ENCODE results near the gene TSC1.
"Not testable (repeated sequence)": the region's sequence is repeated elsewhere in the genome, so short reads cannot be mapped to it uniquely, and the experiment has no call there.

TSC1 gene

GRCh38 chr9:132944294-132945185 lies at the start of gene TSC1:
TSC1 (minus strand) TSS chr9:132944616; CDS start chr9:132928872, 15,744 bp downstream.
- DNase-seq (ENCODE audit: low read depth in 2 of 2): peak; percentile 95 to 97

- no peak for DNase-seq (ENCODE audit: low read depth in 2 of 2)
Measured at GRCh38 chr9:132993511-132993939, 49.1 kb upstream of the TSC1 start.

GRCh38 chr9:132991351-132992300 lies 47.2 kb upstream of the TSC1 start:
- DNase-seq (ENCODE audit: low read depth in 2 of 2): no peak

GRCh38 chr9:132990781-132991180 lies 46.4 kb upstream of the TSC1 start:
- DNase-seq (ENCODE audit: low read depth in 2 of 2): no peak

DNA sequence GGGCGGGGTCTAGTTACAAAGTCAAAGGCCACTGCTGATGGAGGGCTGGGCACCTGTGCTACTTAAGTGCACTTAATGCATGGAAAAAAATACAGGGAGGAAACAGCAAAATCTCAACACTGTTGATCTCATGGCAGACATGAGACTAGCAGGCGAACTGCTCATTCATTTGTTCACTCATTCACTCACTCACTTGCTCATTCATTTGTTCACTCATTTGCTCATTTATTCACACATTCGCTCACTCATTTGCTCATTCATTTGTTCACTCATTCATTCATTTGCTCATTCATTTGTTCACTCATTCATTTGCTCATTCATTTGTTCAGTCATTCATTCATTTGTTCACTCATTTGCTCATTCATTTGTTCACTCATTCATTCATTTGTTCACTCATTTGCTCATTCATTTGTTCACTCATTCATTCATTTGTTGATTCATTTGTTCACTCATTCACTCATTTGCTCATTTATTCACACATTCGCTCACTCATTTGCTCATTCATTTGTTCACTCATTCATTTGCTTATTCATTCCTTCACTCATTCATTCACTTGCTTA lies 45.7 kb upstream of the TSC1 start:
- not testable (repeated sequence) for DNase-seq (ENCODE audit: low read depth in 2 of 2)

DNA sequence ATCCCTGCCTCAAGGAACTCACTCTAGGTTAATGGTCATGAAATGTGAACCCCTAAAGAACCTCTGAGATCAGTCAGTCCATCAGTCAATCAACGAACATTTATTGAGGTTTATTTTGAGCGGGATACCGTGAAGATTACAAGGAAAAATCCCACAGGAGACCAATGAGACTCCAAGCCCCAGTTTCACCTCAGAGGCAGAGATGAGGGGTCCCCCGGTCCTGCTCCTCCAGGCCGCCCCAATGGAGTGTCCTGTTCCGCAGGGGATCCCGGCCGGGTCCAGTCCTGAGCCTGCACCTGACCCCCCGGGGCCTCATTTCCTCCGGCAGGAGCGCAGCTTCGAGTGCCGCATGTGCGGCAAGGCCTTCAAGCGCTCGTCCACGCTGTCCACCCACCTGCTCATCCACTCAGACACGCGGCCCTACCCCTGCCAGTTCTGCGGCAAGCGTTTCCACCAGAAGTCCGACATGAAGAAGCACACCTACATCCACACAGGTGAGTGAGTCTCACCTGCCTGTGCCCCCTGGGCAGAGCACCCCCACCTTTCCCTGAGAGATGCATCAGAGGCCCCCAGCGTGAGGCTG lies 45.1 kb upstream of the TSC1 start:
- no peak for DNase-seq (ENCODE audit: low read depth in 2 of 2)

- no peak for DNase-seq (ENCODE audit: low read depth in 2 of 2)
Measured at GRCh38 chr9:132989014-132989310, 44.5 kb upstream of the TSC1 start.

DNA sequence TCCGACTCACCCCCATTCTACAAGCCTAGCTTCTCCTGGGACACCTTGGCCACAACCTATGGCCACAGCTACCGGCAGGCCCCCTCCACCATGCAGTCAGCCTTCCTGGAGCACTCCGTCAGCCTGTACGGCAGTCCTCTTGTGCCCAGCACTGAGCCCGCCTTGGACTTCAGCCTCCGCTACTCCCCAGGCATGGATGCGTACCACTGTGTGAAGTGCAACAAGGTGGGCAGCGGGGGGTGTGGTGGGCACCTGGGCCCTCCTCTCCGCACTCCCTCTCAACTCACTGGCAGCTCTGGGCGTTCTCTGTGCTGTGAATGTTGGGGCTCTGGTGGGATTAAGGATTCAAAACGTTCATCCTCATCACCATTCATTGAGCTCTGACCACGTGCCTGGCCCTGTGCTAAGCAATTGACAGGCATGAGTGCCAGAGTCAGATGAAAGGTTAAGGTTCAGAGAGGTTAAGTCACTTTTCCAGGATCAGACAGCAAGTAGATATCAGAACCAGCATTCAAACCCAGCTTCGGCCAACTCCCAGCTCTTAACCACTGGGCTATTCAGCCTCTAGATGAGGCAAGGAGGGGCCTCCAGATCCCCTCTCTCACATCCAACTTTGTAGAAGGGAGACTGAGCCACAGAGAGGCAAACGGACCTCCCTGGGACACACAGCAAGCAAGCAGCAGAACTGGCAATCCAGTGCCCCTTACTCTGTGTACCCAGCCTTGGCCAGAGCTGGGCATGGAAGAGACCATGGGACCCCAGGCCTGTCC lies 44.0 kb upstream of the TSC1 start:
- DNase-seq (ENCODE audit: low read depth in 2 of 2): no peak

DNA sequence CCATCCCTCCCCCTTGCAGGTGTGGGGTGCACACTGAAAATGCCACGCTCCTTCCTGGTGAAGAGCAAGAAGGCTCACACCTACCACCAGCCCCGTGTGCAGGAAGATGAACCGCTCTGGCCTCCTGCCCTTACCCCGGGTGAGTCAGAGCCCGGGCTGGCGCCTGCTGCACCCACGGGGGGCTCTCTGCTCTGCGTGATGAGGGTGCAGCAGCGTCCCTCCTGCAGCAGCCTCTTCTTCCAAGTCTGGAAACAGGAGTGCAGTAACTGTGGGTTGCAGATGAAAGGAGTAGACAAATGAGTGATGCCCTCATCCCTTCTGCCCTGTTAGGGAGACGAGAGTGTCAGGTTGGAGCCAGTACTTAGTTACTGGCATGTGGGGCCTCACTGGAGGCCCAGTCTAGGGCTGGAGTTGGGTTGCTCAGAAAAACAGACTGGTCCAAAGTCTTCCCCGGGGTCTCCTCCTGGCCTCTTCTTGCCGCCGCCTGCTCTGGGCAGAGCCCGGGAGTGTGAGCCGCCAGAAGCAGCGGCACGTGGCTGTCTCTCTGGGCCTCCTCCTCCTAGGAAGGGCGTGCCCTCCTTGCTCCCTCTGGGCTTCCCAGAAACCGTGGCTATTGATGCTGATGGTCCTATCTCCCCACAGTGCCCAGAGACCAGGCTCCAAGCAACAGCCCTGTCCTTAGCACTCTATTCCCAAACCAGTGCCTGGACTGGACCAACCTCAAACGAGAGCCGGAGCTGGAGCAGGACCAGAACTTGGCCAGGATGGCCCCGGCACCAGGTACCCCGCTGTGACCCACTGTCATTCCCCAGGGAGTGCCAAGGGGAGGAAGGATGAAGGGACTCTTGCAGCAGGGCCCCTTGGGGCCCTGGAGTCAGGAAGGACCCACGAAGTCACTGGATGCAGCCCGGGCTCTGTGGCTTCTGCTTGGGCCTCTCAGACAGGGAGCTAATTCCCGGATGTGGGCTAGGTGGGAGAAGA lies 42.5 kb upstream of the TSC1 start:
- DNase-seq (ENCODE audit: low read depth in 2 of 2): no peak

GRCh38 chr9:132986114-132986513 lies 41.7 kb upstream of the TSC1 start:
- DNase-seq (ENCODE audit: low read depth in 2 of 2): no peak

DNA sequence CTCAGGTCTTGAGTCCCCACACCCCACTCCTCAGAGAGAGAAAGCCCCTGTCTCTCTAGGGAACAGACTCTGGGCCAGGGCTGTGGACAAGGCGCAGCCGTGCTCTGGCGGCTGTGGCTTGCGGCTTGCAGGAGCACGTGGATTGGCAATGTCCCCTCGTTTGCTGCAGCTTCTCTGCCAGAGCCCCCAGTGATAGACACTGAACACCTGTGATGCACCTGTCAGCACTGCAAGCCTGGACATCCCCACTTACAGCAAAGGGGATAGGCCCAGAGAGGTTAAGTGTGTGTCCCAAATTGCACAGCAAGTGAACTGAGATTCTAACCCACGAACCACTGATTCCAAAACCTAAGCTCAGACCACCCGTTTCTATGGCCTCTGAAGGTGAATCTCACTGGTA lies 41.1 kb upstream of the TSC1 start:
- DNase-seq (ENCODE audit: low read depth in 2 of 2): no peak

- DNase-seq (ENCODE audit: low read depth in 2 of 2): no peak
Measured at GRCh38 chr9:132985071-132985350, 40.6 kb upstream of the TSC1 start.

DNA sequence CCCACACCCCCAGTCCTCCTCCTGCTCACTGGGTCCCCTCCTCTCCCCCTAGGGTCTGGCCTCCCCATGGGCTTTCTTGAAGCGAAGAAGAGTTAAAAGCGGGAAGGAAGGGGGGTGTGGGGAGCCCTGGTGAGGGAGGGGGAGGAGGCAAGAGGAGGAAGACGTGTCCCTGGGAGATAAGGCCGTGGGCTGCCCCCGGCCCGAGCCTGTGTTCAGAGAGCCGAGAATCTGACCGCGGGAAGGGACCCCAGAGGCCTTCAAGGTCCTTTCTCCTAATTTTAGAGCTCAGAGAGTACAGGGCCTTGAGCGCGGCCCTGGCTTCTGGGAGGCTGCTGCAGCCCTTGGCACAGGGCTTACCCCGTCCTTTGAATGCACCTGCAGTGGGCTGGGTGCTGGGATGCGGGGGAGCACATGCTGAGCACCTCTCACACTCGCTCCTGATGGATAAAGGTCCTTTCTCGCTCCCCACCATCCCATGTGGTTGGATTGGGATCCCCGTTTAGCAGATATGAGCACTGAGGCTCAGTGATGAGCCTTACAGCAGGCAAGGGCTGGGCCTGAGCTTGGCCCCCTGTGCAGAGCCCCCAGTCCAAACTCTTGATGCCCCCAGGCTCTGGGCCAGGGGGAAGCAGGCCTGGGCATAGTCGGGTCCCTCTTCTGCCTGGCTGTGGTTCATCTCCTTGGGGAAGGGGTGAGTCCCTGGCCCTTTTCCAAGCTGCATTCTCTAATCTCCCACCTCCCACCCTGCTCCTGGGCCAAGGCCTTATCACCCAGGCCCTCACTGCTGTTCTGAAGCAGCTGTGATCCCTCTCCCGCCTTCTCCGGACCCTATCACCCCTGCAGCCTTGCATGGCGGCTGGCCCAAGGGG lies 40.0 kb upstream of the TSC1 start:
- no peak for DNase-seq (ENCODE audit: low read depth in 2 of 2)

- DNase-seq (ENCODE audit: low read depth in 2 of 2): no peak
Measured at GRCh38 chr9:132983491-132984201, 39.2 kb upstream of the TSC1 start.

- no peak for DNase-seq (ENCODE audit: low read depth in 2 of 2)
Measured at GRCh38 chr9:132982458-132982857, 38.0 kb upstream of the TSC1 start.

DNA sequence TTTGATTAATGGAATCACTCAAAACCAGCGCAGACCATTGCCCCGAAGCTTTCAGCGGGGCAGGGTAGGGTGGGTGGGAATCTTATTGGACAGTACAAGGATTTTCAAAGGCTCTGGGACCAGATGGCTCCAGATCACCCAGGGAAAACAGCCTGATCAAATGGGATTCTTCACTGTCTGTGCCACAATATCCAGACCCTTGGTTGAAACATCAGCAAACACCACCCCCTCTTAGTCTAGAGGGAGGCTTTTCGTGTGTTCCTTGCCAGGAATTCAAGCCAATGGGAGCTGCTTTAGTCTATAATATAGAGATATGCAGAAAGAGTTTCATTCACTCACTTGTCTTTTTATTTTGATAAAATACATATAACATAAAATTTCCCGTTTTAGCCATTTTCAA lies 35.7 kb upstream of the TSC1 start:
- DNase-seq (ENCODE audit: low read depth in 2 of 2): no peak

DNA sequence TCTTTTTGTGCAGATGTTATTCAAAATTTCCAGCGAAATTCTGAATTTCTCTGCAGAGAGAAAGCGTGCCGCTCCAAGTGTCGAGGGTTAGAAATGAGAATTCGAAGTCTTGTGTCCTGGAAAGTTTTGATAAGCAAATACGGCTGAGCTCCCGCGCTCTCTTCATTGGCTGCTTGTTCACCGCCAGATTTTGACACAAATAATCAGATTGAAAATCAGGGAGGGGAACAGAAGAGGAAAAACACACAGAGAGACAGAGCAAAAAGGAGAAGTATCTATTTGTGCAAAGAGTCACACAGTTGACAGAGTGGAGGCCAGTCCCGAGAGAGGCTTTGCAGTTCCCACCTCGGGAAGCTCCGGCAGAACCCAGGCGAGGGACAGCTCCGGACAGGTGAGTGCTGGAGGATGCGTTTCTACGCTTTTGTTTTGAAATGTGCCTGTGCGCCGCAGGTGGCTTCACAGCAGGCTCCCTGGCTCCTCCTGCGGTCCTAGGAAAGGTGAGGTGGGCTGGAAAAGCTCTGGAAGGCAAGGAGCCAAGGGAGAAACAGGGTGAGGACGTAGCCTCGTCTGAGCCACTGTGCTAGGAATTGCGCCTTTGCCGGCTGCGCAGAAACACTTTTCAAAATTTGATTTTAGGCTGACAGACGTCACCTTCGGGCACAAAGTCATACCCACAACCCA lies 34.2 kb upstream of the TSC1 start, which contains the start of gene GFI1B:
Gene GFI1B, plus strand, starts transcription at position 244 of the 681 bp plus-strand sequence. CDS start 7,985 bp downstream, outside the sequence.
- no peak for DNase-seq (ENCODE audit: low read depth in 2 of 2)

DNA sequence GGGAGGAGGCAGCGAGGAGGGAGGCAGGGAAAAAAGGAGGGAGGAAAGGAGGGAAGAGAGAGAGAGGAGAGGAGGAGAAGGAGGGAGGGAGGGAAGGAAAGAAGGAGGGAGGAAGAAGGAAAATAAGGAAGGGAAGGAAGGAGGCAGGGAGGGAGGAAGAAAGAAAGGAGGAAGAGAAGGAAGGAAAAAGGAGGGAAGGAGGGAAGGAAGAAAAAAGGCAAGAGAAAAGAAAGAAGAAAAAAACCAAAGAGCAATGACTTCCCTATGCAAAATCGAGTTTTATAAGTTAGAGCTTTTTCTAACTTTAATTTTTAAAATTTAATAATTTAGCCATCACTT lies 33.7 kb upstream of the TSC1 start:
- no peak for DNase-seq (ENCODE audit: low read depth in 2 of 2)
